DOHH2 (cell line): ENCODE data around the gene USP48.

ENCODE experiments used
- H3F3A ChIP-seq: fragments of 200-600 bp; sonication (generic), shearing (Covaris generic); 2 replicates; pipeline ENCODE4 v1.6.0; 2016; ENCODE audit warnings: antibody characterized with exemption, mild to moderate bottlenecking; ENCODE audit not compliant: control insufficient read depth, insufficient read depth
- H3K27ac ChIP-seq: fragments of 200-600 bp; sonication (generic); 2 replicates; pipeline ENCODE4 v1.5.1; 2014; ENCODE audit warnings: low read depth, mild to moderate bottlenecking, low read length, moderate library complexity
- H3K27me3 ChIP-seq: fragments of 200-600 bp; sonication (generic); 2 replicates; pipeline ENCODE4 v1.6.1; 2014; ENCODE audit warnings: mild to moderate bottlenecking, low read length, mixed read lengths; ENCODE audit not compliant: control insufficient read depth
- H3K36me3 ChIP-seq: fragments of 200-600 bp; sonication (generic); 2 replicates; pipeline ENCODE4 v1.6.1; 2014; ENCODE audit warnings: mild to moderate bottlenecking, low read length, moderate library complexity, mixed read lengths; ENCODE audit not compliant: control insufficient read depth
- H3K4me1 ChIP-seq: fragments of 200-600 bp; sonication (generic); 2 replicates; pipeline ENCODE4 v1.6.1; 2014; ENCODE audit warnings: mild to moderate bottlenecking, low read length, mixed read lengths; ENCODE audit not compliant: control insufficient read depth
- H3K4me2 ChIP-seq: fragments of 200-600 bp; sonication (generic); 2 replicates; pipeline ENCODE4 v1.6.0; 2014; ENCODE audit warnings: mild to moderate bottlenecking, low read length, moderate library complexity
- H3K4me3 ChIP-seq: fragments of 200-600 bp; sonication (generic); 2 replicates; pipeline ENCODE4 v1.5.1; 2014; ENCODE audit warnings: mild to moderate bottlenecking, low read length, mixed read lengths
- H3K79me2 ChIP-seq: fragments of 200-600 bp; sonication (generic); 2 replicates; pipeline ENCODE4 v1.6.1; 2014; ENCODE audit warnings: mild to moderate bottlenecking, low read length, mixed read lengths; ENCODE audit not compliant: control insufficient read depth
- H3K9me2 ChIP-seq: fragments of 200-600 bp; sonication (generic); replicated peaks from 2 replicates; pipeline ENCODE4 v1.6.1; 2014; ENCODE audit warnings: mild to moderate bottlenecking, low read length, mixed read lengths; ENCODE audit not compliant: control insufficient read depth
- H3K9me3 ChIP-seq: fragments of 200-600 bp; sonication (generic); 2 replicates; pipeline ENCODE4 v1.6.1; 2014; ENCODE audit warnings: antibody characterized with exemption, low read length, mixed read lengths; ENCODE audit not compliant: control insufficient read depth, insufficient read depth
- H4K20me1 ChIP-seq: fragments of 200-600 bp; sonication (generic); 2 replicates; pipeline ENCODE4 v1.6.0; 2014; ENCODE audit warnings: low read depth, mild to moderate bottlenecking, antibody characterized with exemption, low read length, moderate library complexity; ENCODE audit not compliant: control insufficient read depth, insufficient read depth
- EZH2phosphoT487 ChIP-seq: fragments of 200-600 bp; sonication (generic); IDR thresholded peaks from 2 replicates; pipeline ENCODE4 v1.6.1; 2017; ENCODE audit warnings: borderline replicate concordance, mild to moderate bottlenecking, antibody characterized with exemption, low read length, moderate library complexity, mixed read lengths
- TF ChIP-seq, protein P1 (sequence below): fragments of 200-600 bp; sonication (generic); IDR thresholded peaks from one replicate; pipeline ENCODE4 v1.5.1; 2014; ENCODE audit warnings: antibody characterized with exemption, mild to moderate bottlenecking, low read depth, low read length; ENCODE audit not compliant: poor library complexity, severe bottlenecking

USP48 gene

DNA sequence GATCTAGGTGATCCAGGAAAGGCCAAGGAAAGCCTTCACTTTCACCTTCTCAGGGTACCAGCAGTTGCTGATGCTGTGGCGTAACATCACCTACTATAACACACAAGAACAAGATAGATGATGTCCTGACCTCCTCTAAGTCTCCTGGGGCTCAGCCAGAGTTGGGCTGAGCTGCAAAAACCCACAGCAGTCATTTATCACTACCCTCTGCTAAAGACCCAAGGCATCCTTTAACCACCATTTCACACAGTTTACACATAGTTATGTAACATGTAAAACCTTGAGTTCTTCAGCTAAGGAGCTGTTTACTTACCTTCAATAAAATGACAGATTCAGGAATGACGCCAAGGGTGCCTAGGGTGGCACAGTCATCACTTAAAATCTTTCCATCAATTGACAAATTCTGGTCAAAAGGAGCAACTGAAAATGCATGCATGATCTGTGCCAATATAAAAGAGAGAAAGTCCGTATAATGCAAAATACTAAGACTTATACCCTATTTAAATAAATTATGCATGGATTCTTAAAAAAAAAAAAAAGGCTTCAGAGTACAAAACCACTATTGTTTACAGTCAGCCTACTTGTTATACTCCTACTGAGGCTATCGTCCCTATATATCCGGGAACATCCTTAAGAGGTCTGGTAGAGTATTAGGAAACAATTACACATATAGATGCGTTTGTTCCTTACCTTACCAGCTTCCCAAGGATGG, 93.1 kb downstream of the USP48 start:
- Histone ChIP-seq H3K9me2 (no peaks in the 10 kb centered on the region), H3K27me3 (no peaks in the 10 kb centered on the region), H3K36me3 (peaks cover 76% of the 10 kb centered on the region), H3K27ac (no peak overlapping the region), H4K20me1 (no peaks in the 10 kb centered on the region), H3K79me2 (no peaks in the 10 kb centered on the region), H3K4me1 (no peaks in the 10 kb centered on the region), H3K4me3 (no peak overlapping the region), H3K9me3 (no peaks in the 10 kb centered on the region), H3K4me2 (no peak overlapping the region), H3F3A (no peaks in the 10 kb centered on the region)
- TF ChIP-seq EZH2phosphoT487, result no peak
- TF ChIP-seq, protein P1, sequence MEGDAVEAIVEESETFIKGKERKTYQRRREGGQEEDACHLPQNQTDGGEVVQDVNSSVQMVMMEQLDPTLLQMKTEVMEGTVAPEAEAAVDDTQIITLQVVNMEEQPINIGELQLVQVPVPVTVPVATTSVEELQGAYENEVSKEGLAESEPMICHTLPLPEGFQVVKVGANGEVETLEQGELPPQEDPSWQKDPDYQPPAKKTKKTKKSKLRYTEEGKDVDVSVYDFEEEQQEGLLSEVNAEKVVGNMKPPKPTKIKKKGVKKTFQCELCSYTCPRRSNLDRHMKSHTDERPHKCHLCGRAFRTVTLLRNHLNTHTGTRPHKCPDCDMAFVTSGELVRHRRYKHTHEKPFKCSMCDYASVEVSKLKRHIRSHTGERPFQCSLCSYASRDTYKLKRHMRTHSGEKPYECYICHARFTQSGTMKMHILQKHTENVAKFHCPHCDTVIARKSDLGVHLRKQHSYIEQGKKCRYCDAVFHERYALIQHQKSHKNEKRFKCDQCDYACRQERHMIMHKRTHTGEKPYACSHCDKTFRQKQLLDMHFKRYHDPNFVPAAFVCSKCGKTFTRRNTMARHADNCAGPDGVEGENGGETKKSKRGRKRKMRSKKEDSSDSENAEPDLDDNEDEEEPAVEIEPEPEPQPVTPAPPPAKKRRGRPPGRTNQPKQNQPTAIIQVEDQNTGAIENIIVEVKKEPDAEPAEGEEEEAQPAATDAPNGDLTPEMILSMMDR, result no peak

DNA sequence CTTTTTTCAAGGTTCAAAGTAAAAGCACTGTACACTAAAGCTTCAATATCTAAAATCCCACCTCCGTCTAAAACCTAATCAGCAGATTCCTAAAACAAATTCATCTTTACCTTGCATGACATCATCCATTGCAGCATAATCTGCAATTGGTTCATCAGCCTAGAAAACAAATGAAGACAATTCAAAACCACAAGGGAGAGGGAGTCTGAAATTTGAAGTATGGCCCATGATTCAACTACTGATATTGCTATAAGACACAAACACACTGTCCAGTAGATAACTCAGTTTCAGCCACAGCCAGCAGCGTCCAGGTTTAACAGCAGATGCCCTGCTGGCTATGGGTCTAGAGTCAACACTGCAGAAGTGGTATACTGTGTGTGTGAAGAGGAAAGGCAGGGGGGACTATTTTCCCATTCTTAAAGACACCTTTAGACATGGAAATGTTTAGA, 95.8 kb downstream of the USP48 start:
- H3K36me3 ChIP-seq, result peaks cover 59% of the 10 kb centered on the region
- no peak for TF ChIP-seq EZH2phosphoT487
- TF ChIP-seq, protein P1, result no peak

DNA sequence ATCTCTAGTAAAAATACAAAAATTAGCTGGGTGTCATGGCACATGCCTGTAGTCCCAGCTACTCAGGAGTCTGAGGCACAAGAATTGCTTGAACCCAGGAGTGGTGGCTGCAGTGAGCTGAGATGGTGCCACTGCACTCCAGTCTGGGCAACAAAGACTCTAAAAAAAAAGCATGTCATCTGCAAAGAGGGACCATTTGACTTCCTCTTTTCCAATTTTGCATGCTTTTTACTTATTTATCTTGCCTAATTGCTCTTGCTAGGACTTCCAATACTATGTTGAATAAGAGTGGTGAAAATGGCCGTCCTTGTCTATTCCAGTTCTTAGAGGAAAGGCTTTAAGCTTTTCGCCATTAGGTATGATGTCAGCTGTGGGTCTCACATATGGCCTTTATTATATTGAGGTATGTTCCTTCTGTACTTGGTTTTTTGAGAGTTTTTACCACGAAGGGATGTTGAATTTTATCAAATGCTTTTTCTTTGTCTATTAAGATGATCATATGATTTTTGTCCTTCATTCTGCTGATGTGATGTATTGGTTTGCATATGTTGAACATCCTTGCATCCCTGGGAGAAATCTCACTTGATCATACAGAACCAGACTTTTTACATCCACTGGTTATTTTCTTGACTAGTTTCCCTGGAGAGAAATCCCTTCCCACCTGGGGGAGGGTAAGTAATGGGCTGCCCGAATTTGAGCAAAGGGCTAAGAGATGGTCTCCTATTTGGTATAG, 96.8 kb downstream of the USP48 start:
- Histone ChIP-seq H3F3A (no peaks in the 10 kb centered on the region), H4K20me1 (no peaks in the 10 kb centered on the region), H3K9me3 (no peaks in the 10 kb centered on the region), H3K4me1 (no peaks in the 10 kb centered on the region), H3K4me2 (no peak overlapping the region), H3K36me3 (peaks cover 52% of the 10 kb centered on the region), H3K27ac (no peak overlapping the region), H3K27me3 (no peaks in the 10 kb centered on the region), H3K79me2 (no peaks in the 10 kb centered on the region), H3K9me2 (no peaks in the 10 kb centered on the region), H3K4me3 (no peak overlapping the region)
- TF ChIP-seq EZH2phosphoT487, result no peak

More for the DNA sequence above, 95.8 kb downstream of the USP48 start:
- Histone ChIP-seq H3K27ac (no peak overlapping the region), H3K4me3 (no peak overlapping the region), H4K20me1 (no peaks in the 10 kb centered on the region), H3K9me2 (no peaks in the 10 kb centered on the region), H3K27me3 (no peaks in the 10 kb centered on the region), H3K4me1 (no peaks in the 10 kb centered on the region), H3K4me2 (no peak overlapping the region), H3K79me2 (no peaks in the 10 kb centered on the region), H3K9me3 (no peaks in the 10 kb centered on the region), H3F3A (no peaks in the 10 kb centered on the region)

DNA sequence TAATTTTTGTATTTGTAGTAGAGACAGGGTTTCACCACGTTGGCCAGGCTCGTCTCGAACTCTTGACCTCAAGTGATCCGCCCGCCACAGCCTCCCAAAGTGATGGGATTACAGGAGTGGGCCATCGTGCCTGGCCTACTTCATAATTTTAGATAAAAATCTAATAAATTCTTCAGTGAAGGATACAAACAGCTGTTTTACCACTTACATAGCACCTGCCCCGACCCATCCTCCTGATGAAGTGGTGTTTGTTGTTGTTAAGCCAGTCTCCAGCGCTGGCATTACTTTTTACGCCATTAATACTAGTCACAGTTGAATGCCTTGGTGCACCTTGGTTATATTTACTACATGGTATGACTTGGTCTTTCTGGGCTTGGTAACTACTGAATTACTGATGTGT, 101.5 kb downstream of the USP48 start:
- Histone ChIP-seq H3K4me2 (no peak overlapping the region), H3K9me2 (no peaks in the 10 kb centered on the region), H3F3A (no peaks in the 10 kb centered on the region), H3K79me2 (no peaks in the 10 kb centered on the region), H3K27ac (no peak overlapping the region), H3K4me3 (no peak overlapping the region), H3K9me3 (no peaks in the 10 kb centered on the region), H4K20me1 (no peaks in the 10 kb centered on the region), H3K36me3 (peaks cover 20% of the 10 kb centered on the region), H3K4me1 (no peaks in the 10 kb centered on the region), H3K27me3 (no peaks in the 10 kb centered on the region)
- TF ChIP-seq, protein P1, result no peak
- TF ChIP-seq EZH2phosphoT487, result no peak
